ENCODE results near the gene SHISA5. TPM values are rescaled to one million over a fixed set of nuclear protein-coding genes. Genes with fewer than 3 reads are reported as not detected.

Gene SHISA5
- polyA plus RNA-seq, 3 donors: 147 to 266 (median 242) TPM

- peaks cover 4 to 15% of the 10 kb centered on the region in 2 donors for H3K36me3 ChIP-seq (replicated peaks in 1 of 2; ENCODE audit: control insufficient read depth in 1 of 2, insufficient read depth in 2 of 2, low read length in 2 of 2)
- intact Hi-C loops (cut with micrococcal nuclease): no loop called here
Observed at GRCh38 chr3:48528754-48529153, 24.8 kb upstream of the SHISA5 start.

GRCh38 chr3:48528048-48528447 lies 24.1 kb upstream of the SHISA5 start:
- Mint-ChIP-seq H3K4me3 (peak overlapping the region; percentile 18 to 78), H3K27me3 (ENCODE audit: low read depth in 3 of 3) (peaks cover 0 to 5% (median 0%) of the 10 kb centered on the region in 3 donors), H3K27ac (peak overlapping the region; percentile 92 to 96 (median 95)), H3K9me3 (peaks cover 0 to 9% (median 0%) of the 10 kb centered on the region in 7 donors), H3K36me3 (peaks cover 22 to 60% of the 10 kb centered on the region in 2 donors), H3K4me1 (peaks cover 81% of the 10 kb centered on the region)
- peak overlapping the region; percentile 19 for H2AFZ ChIP-seq (ENCODE audit: insufficient read depth, low read depth, low read length, poor library complexity, severe bottlenecking)
- WGBS (ENCODE audit: insufficient coverage): 0% methylated on average over 3 of the region's 9 CpGs
- peak overlapping the region; percentile 39 for H3K9ac ChIP-seq (ENCODE audit: insufficient read depth, low read length, poor library complexity, severe bottlenecking)
- H3K36me3 ChIP-seq (replicated peaks in 1 of 2; ENCODE audit: control insufficient read depth in 1 of 2, insufficient read depth in 2 of 2, low read length in 2 of 2): peaks cover 9 to 19% of the 10 kb centered on the region in 2 donors
- peak; percentile 68 to 78 (median 69) for DNase-seq
- H3K27me3 ChIP-seq (ENCODE audit: control insufficient read depth in 2 of 2, insufficient read depth in 2 of 2, low read length in 2 of 2): no peaks in the 10 kb centered on the region
- H3K27ac ChIP-seq (ENCODE audit: low read depth in 1 of 2, low read length in 2 of 2): peak overlapping the region; percentile 85 to 86
- peak overlapping the region in 2 of 3 experiments; percentile 14 to 60 for H3K4me3 ChIP-seq (replicated peaks in 1 of 3; ENCODE audit: low read depth in 2 of 3, low read length in 3 of 3)
- TF ChIP-seq CTCF (IDR thresholded peaks at IDR 0.05): no peak
- peaks cover 10% of the 10 kb centered on the region for H3K79me2 ChIP-seq (ENCODE audit: insufficient read depth, low read length)
- peak overlapping the region; percentile 71 for H3K4me2 ChIP-seq (replicated peaks; ENCODE audit: extremely low read depth, low read length, poor library complexity, severe bottlenecking)
- peaks cover 82 to 93% of the 10 kb centered on the region in 2 donors for H3K4me1 ChIP-seq (ENCODE audit: control insufficient read depth in 1 of 2, insufficient read depth in 2 of 2, low read length in 2 of 2)
- no peaks in the 10 kb centered on the region for H4K20me1 ChIP-seq (ENCODE audit: insufficient read depth, low read length)
- no peaks in the 10 kb centered on the region for H3K9me3 ChIP-seq (replicated peaks in 1 of 2; ENCODE audit: control insufficient read depth in 1 of 2, insufficient read depth in 1 of 2, low read length in 2 of 2)
- intact Hi-C loops (cut with micrococcal nuclease): no loop called here

More at GRCh38 chr3:48528754-48529153, 24.8 kb upstream of the SHISA5 start:
- peak; percentile 77 to 92 (median 84) for DNase-seq
- TF ChIP-seq CTCF (IDR thresholded peaks at IDR 0.05): no peak
- Histone ChIP-seq H3K9ac (ENCODE audit: insufficient read depth, low read length, poor library complexity, severe bottlenecking) (peak overlapping the region; percentile 39), H2AFZ (ENCODE audit: insufficient read depth, low read depth, low read length, poor library complexity, severe bottlenecking) (no peak overlapping the region), H3K9me3 (replicated peaks in 1 of 2; ENCODE audit: control insufficient read depth in 1 of 2, insufficient read depth in 1 of 2, low read length in 2 of 2) (no peaks in the 10 kb centered on the region), H3K4me3 (replicated peaks in 1 of 3; ENCODE audit: low read depth in 2 of 3, low read length in 3 of 3) (peak overlapping the region in 1 of 3 experiments; percentile 60), H4K20me1 (ENCODE audit: insufficient read depth, low read length) (no peaks in the 10 kb centered on the region), H3K27ac (ENCODE audit: low read depth in 1 of 2, low read length in 2 of 2) (peak overlapping the region; percentile 85 to 86), H3K4me1 (ENCODE audit: control insufficient read depth in 1 of 2, insufficient read depth in 2 of 2, low read length in 2 of 2) (peaks cover 88 to 98% of the 10 kb centered on the region in 2 donors), H3K79me2 (ENCODE audit: insufficient read depth, low read length) (peaks cover 10% of the 10 kb centered on the region), H3K4me2 (replicated peaks; ENCODE audit: extremely low read depth, low read length, poor library complexity, severe bottlenecking) (peak overlapping the region; percentile 71), H3K27me3 (ENCODE audit: control insufficient read depth in 2 of 2, insufficient read depth in 2 of 2, low read length in 2 of 2) (no peaks in the 10 kb centered on the region)
- Mint-ChIP-seq H3K36me3 (peaks cover 19 to 60% of the 10 kb centered on the region in 2 donors), H3K9me3 (peaks cover 0 to 14% (median 2%) of the 10 kb centered on the region in 7 donors), H3K4me1 (peaks cover 87% of the 10 kb centered on the region), H3K4me3 (peak overlapping the region; percentile 47 to 78), H3K27ac (peak overlapping the region; percentile 92 to 96 (median 95)), H3K27me3 (ENCODE audit: low read depth in 3 of 3) (peaks cover 0 to 5% (median 0%) of the 10 kb centered on the region in 3 donors)
- WGBS (ENCODE audit: insufficient coverage): 0% methylated on average over 1 of the region's 3 CpGs

Data from CD14-positive monocyte (primary cell).